Right ventricle myocardium superior (tissue), 1 donor: ENCODE results near the gene LTBP2. TPM values are rescaled to one million over a fixed set of nuclear protein-coding genes. Genes with fewer than 3 reads are reported as not detected.

ENCODE experiments used
- ATAC-seq: fragments of 200-7000 bp; cut with Tn5 transposase; one replicate; pipeline ENCODE4 v1.9.1; 2020; ENCODE audit warnings: mild to moderate bottlenecking; ENCODE audit not compliant: poor library complexity
- DNase-seq: peaks from one replicate; pipeline ENCODE4 v3.0.0-alpha.2; 2020
- intact Hi-C: fragments of 100-400 bp; cut with DNase I; formaldehyde crosslinking; loops from one replicate; pipeline ENCODE4 v1.11.2; 2022
- long read RNA-seq: library from polyadenylated mRNA; unstranded; transcript quantifications from one replicate; pipeline ENCODE4 v2.0.0, GENCODE V29; 2021
- total RNA-seq: library from RNA; stranded (reverse); fragmentation: NEBNext Ultra II Directional; extraction: Animal tissue kit (Norgen Biotek cat#: 25700); gene quantifications from one replicate; pipeline ENCODE4 v1.2.1, GENCODE V29; 2021
- donor health status: DM: no; HTN: yes; CAD: no; lungs with severe emphysema.

LTBP2 gene
- 11.9 TPM for total RNA-seq
- long read RNA-seq, partial matches to known transcripts, result 14 of 14 reads
- long read RNA-seq, other reads (novel, unspliced or antisense), result 0 of 14 reads

DNA sequence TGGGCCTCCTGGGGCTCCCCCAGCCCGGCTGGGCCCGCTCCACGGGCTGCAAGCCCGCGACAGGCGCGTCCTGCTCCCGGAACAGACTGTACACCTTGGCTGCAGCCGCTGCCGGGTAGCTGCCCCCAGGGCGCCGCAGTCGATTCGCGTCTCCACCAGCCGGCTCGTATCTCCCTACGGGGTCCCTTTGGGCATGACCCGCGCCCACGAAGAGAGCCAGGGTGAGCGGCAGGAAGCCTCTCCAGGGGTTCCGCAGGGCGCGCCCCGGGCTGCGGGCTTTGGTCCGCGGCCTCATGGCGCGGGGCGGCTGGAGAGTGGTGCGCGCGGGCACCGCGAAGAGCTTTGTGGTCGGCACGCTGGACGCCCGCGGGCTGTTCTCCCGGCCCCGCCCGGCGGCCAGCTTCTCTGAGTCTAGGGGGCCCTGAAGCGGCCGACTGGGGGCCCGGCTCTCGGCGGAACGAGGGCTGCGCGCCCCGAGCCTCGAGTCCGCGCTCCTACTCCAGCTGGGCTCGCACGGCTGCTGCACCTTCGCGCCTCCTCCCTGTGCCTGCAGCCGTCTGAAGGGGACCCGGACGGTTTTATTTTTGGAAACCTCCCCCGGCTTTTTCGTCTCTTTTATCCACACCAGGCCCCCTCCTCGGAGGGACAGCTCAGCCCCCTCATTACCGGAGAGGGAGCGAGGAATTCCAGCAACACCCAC, at the start of gene LTBP2:
TSS of gene LTBP2 (minus strand) at position 588 of the 700 bp plus-strand sequence. CDS start at position 295, 293 bp downstream.
- no peak for DNase-seq
- intact Hi-C loops, result loop anchor here (10.0 kb wide), 1 partner anchor 247 kb away; no protein-coding TSS in a partner anchor
- peak; percentile 46 for ATAC-seq

DNA sequence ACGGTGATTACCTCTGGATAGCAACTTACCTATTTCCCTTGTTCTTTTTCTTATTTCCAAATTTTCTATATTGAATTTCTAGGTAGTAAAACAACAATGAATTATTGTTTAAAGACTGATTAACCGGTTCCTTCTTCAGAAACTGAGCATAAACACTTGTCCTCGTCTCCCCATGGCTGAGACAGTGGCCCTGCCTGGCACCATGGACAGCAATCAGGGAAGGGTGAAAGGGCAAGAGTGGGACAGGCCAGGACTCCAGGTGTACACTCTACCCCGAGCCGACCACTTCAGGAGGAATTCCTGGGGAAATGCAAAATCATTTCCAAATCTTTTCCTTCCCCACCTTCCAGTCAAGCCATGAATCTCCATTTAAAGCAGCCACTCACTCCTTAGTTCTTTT, 48.8 kb upstream of the LTBP2 start:
- intact Hi-C loops, result no loop called here
- DNase-seq (no peak), ATAC-seq (no peak)

DNA sequence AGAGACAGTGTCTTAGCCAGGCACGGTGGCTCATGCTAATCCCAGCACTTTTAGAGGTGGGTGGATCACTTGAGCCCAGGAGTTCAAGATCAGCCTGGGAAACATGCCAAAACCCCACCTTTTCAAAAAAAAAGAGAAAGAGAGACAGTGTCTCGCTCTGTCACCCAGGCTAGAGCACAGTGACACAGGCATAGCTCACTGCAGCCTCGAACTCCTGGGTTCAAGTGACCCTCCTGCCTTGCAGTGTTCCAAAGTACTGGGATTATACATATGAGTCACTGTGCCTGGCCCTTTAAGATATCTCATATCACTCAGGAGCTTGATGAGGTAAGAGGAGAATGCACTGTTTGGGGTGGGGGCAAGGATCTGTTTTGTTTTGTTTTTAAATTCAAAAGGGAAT, 48.1 kb upstream of the LTBP2 start:
- intact Hi-C loops, result no loop called here
- ATAC-seq (no peak), DNase-seq (no peak)

DNA sequence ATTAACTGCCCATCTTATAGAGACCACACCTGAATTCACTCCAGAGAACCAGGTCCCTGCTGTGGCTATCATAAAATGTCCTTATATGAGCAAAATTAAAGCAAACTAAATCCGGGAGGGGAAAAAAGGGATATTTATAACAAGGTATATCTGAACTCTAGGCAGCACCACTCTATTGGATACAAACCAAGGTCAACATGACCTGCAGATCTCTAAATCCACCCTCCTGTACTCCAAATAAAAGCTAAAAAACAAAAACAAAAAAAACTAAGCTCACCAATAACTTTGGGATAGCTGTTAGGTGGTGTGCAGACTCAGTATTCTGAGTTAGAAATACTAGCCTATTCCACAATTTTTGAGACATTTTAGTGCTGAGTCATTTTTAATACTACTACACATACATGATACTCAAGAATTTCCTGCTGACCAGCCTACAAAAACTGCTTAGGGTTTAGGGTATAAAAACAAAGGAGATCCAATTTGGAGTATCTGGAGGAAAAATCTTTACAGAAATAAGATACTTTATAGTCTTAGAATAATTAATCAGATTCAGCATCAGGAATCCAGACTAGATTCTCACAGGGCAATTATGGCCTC, 46.6 kb upstream of the LTBP2 start:
- ATAC-seq, result no peak
- intact Hi-C loops, result no loop called here

DNA sequence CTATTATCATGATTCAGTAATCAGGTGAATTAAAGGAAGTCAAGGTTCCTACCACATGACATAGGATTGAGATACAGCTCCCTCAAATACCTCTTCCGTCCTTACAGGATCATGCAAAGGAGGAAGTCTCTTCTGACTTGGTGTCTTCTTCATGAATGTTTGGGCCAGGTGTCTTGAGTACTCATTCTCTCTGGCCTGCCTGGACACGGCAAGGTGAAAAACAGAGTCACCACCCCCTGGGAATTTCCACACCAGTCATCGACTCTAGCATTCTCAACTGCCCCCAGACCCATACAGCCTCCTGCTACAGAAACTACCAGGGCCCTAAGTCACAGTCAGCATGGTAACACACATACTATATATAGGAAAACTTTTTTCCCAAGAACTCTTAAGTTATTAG, 44.9 kb upstream of the LTBP2 start:
- intact Hi-C loops, result no loop called here
- no peak for ATAC-seq
- DNase-seq, result no peak

More for the DNA sequence above, 46.6 kb upstream of the LTBP2 start:
- no peak for DNase-seq

DNA sequence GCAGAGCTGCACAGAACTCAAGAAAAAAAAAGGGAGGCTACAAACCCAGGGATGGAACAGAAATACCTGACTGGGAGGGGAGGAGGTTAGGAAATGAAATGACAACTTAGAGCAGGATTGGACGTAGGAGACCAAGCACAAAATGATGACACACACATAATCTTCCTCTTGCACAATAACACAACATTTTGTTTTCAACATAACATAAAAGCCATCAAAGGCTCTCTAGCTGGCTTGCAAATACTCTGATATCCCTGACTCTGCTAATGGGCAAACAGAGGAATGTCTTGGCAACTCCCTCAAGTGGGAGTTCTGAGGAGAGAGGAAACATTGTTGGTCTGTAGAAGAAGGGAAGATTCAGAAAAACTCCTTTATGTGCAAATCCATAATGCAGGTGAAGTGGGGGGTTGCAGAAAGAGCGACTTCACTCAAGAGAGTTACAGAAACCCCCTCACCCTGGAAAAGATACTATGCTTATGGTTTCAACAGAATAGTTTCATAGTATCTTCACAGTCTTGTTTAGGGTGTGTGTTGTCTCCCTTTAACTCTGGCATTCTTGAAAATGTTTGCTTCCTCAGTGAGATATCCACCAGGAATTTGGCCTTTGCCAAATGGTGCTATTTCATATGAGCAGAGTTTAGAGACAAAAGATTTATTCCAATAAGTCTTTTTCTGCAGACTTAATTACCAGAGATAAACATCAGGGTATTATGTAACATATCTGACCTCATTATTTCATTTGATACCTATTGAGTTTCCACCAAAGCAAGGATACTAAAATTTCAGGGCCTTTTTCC, 43.8 kb upstream of the LTBP2 start:
- DNase-seq (no peak), ATAC-seq (no peak)
- intact Hi-C loops, result no loop called here

DNA sequence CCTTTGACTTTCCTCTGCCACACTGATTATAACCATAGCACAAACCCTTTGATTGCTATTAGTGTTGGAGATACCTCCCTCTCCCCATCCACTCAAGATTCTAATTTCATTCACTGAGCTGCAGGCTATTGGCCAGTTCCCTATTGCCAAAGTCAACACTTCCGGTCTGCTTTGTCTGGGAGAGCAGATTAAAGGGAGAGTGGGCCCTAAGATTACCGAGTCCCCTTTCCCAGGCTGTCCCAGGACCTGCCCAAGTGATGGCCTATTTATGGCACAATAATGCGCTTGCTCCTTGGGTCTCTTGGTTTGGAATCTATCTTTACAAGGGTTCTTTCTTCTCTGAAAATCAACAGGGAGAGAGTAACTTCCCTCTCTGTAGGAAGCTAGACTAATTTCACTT, 42.9 kb upstream of the LTBP2 start:
- no peak for ATAC-seq
- intact Hi-C loops, result no loop called here

DNA sequence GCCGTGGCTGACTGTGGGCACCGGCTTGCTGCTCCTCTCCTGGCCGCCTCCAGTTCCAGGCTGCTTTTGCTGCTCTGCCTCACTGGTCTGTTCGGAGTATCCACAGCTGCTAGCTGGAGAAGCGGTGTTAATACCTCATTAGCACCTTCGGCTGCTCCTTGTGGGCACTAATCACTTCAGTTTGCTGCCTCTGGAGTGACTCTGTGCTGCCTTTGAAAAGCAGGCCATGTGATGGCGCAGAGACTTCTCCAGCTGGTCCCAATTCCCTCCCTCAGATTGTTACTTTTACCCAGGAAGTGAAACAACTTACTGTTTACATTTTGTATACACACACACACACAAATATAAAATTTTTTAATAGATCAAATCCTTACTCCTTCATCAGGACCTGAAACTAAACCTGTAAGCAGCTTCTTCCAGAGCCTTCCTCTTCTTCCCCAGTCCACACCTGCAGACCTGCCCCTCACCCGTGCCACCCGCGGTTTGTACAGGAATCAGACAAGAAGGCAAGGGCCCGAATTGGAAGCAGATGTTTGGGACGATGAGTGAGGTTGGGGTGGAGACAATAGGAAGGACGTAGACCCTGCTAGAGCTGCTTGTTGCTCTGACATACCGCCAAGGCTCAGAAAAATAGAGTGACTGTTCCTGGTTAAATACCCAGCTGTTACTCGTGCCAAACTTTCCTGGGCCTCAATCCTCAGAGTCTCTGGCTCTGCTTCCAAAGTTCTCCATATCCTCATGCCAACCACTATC, 41.5 kb upstream of the LTBP2 start:
- DNase-seq, result no peak
- intact Hi-C loops, result no loop called here
- no peak for ATAC-seq

More for the DNA sequence above, 42.9 kb upstream of the LTBP2 start:
- DNase-seq, result no peak

DNA sequence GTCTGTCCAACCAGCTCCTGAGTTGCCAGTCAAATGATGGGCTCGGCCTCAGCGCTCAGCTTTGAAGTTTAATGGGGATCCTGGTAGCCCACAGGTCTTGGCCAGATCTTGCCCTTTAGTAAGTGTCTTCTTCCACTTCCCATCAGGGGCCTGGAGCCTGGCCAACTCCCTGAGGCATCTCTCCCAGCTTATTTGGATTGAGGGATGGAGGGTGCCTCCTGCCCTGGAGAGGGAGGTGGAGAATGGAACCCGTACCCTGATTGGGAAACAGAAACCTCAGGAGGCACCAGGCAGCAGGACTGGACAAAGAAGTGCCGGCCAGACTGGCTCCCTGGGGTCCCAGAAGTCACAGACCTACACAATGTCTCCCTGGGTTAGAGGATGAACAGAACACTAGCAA, 40.5 kb upstream of the LTBP2 start:
- intact Hi-C loops, result no loop called here

DNA sequence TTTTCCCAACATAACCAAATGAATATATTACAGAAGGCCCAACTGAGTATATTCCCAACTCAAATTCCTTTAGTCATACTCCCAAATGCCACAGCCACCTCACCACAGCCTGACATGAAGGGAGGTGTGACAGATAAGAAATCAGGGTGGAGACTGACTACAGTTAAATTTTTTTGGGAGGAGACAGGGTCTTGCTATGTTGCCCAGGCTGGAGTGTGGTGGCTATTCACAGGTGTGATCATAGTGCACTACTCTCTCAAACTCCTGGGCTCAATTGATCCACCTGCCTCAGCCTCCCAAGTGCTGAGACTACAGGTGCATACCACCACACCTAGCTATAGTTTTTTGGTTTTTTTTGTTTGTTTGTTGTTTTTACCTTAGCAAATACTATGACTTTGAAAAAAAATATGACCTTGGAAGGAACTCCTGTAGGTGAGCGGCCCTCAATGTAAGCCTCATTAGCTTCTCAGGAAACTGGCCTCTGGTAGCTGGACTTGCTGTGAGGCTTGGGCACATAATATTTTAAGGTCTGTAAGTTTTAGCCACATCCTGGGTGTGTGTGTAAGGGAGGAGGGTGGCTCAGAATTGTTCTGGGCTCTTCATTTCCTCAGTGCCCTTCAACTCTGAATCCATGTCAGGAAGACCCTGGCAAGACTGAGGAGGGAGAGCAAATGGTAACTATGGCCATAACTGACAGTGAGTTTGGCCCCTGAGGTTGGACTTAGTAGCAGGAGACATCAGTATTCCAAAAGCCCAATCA, 39.1 kb upstream of the LTBP2 start:
- ATAC-seq, result no peak
- intact Hi-C loops, result no loop called here
- no peak for DNase-seq

More for the DNA sequence above, 40.5 kb upstream of the LTBP2 start:
- DNase-seq (no peak), ATAC-seq (peak; percentile 9)

DNA sequence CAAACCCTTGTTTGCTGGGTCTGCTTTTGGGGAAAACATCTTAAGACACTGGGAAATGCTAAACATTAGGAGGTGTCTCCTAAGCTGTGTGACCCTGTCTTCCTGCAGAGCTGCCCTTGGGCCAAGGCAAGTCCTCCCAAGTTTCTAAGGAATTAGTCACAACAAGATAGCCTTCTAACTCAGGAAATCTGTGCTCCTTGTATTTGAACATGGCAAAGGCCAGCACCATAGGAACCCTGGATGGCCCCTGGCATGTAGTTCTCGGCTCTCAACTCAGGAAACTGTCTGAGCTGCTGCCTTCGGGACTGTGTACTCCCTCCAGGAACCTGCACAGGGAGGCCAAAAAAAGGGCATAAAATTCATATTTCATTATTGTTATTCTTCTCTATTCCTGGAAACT, 37.6 kb upstream of the LTBP2 start:
- intact Hi-C loops, result no loop called here
- ATAC-seq, result no peak
- DNase-seq, result no peak

DNA sequence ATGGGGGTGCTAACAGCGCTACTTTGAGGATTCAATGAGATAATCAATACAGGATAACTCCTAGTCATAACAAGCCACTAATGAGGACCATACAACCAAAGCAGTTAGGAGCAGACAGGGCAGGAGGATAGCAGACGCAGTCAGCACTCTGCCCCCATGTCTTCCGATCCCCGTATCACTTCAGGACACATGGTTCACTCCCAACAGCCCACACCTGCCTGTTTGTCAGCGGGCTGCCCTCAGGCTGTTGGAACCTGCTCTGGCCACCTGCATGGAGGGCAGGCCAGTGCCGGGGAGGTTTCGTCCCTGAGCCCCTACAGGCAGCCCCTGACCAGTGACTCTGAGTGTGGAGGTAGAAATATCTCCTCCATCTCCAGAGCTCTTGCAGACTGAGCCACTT, 37.1 kb upstream of the LTBP2 start:
- no peak for DNase-seq
- no peak for ATAC-seq
- intact Hi-C loops, result no loop called here

DNA sequence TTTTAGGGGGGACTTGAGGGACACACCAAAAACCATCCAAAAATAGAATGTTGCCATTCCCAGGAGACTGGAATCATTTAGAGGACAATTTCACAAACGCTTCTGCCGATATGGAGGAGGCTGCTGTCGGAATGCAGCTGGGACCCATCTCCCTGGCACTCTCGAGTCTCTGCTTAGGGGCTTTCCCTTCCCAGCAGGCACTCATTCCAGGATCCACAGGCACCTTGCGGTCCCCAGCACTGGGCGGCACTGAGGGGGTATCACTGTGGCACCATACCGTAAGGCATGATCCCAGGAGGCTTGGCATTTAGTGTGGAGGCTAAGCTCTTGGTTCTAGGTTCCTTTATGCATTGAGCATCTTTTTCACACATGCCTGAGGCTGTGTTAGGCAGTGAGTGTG, 36.6 kb upstream of the LTBP2 start:
- intact Hi-C loops, result no loop called here
- DNase-seq (no peak), ATAC-seq (no peak)

DNA sequence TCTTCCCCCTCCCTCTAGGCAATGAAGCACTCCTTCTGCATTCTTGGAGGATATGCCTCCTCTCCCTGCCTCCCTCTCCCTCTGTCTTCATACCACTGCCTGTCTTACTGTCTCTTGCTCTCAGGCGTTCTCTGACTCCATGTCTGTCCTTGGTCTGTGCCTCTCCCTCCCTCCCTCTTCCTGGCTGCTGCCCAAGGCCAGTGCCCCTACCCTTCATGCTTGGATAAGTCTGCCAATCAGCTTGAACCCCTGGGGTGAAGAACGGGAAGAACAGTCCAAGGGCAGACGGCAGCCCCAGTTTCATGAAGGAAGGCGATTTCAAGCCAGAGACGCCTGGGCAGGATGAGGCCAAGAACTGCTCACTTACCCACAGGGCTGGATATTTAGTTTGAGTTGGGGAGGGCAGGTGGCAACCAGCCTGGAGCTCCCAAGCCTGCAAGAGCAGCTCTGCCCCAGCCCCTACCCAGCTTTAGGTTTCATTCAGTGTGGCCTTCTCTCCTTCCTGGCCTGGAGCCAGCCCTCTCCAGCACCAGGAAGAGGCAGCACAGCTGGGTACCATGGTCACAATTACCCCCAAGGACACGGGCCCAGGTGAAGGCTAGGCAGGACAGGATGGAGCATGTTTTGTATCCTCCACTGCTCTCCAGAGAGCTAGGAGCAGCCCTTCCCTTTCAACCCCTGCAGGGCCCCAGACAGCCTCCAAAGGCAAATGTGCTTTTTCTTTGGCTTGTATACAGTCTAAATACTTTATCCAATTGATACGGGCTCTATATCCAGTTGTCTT, 35.8 kb upstream of the LTBP2 start:
- no peak for DNase-seq
- ATAC-seq, result peak; percentile 5
- intact Hi-C loops, result no loop called here

DNA sequence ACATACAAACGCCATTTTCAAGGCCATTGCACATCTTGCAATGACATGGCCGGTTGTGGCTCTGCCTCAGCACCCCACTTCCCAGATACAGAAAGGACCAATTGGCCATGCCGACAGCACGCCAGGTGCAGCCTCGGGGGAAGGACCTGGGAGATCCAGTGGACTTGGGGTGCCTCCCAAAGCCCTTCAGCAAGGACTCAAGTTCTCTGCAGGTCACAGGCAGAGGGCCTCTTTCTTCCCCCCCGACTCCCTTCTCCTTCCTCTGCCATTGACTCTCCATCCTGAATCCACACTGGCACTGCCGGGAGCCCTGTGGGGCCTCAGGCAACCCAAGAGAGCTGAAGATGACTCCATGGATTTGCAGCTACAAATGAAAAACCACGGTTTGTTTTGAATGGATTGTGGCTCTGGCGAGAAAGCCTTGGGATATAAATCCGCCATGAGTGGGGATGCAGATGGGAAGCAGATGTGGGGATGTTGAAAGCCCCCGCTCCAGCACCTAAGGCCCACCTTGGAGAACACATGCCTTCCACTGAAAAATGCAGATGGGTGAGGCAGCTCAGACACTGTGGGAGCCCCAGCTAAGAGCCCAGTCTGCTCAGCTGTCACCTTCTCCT, 35.1 kb upstream of the LTBP2 start:
- DNase-seq, result no peak
- intact Hi-C loops, result no loop called here
- ATAC-seq, result no peak

DNA sequence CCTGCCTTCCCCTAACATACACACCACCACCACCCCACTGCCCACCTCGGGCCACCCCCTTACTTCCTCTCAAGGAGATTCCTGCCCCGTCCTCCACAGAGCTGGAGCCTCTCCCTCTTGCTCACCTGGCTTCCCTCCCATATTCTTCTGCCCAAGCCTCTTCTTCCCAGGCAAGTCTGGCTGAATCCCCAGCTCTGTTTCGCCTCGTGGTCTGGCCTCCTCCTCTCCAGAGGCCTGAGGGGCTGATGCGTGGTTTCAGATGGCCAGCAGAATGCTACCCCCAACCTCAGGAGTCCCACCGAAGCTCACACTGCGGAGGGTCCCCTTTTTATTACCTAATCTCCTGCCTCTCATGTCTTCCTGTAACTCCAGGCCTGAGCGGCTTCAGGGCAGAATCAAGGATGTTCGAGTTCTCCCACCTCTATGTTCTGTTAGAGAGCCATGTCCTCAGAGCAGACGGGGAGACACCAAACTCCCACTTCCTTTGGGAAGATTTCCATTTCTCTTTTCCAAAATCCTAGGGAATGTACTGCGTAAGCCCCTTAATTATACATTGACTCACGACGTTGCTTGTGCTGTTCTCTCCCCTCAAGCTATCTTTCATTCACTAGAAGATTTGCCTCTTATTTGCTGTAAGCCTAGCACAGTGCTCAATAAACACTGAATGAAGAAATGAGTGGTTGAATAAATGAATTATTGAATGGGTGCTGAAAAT, 33.9 kb upstream of the LTBP2 start:
- ATAC-seq (no peak), DNase-seq (no peak)
- intact Hi-C loops, result no loop called here

DNA sequence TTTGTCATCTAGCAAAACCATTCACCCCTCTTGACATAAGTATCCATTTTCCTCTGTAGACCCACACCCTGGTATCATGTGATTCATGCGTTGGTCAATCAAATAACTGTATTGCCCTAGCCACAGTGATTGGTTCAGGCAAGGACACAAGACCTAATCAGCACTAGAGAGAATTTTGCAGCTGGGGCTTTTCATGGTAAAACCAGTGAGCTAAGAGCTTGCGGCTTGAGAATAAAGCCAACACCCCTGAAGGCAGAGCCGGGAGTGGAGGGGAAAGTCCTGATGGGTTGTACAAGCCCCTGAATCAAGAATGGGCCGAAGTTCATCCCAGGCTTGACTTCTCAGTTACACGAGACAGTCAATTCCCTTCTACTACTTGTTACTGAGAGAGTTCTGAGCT, 33.2 kb upstream of the LTBP2 start:
- intact Hi-C loops, result no loop called here
- no peak for DNase-seq

More for the DNA sequence above, 33.2 kb upstream of the LTBP2 start:
- peak; percentile 45 for ATAC-seq
